ENCODE data around the gene ZFHX2. TPM values are rescaled to one million over a fixed set of nuclear protein-coding genes. Genes with fewer than 3 reads are reported as not detected.

The ZFHX2 gene
- total RNA-seq = 0.30 and 0.97 TPM in 2 replicates

GRCh38 chr14:23551266-23552028 is at the start of gene ZFHX2:
TSS of gene ZFHX2 (minus strand) at chr14:23551765. CDS start at chr14:23535325, 16,440 bp downstream.

GRCh38 chr14:23578560-23579310 is 27.2 kb upstream of the ZFHX2 start, which contains the start of gene JPH4:
TSS of gene JPH4 (minus strand) at chr14:23578790. CDS start at chr14:23577453, 1,337 bp downstream.

GRCh38 chr14:23567186-23568020 is 15.8 kb upstream of the ZFHX2 start, which contains the start of gene AP1G2:
TSS of gene AP1G2 (minus strand) at chr14:23567791. CDS start at chr14:23567314, 477 bp downstream.

GRCh38 chr14:23555882-23556699 is 4.5 kb upstream of the ZFHX2 start, which contains the start of gene THTPA:
TSS of gene THTPA (plus strand) at chr14:23556271. CDS start at chr14:23556758, 487 bp downstream.

Other genes starting within 250 kb of the ZFHX2 start
- gene PPP1R3E, start 248.9 kb downstream of the ZFHX2 start, total RNA-seq = 2.3 and 3.0 TPM in 2 replicates
- gene BCL2L2, start 244.9 kb downstream of the ZFHX2 start, total RNA-seq = 18.4 and 24.9 TPM in 2 replicates
- gene PABPN1, start 230.3 kb downstream of the ZFHX2 start, total RNA-seq = 98.9 and 104 TPM in 2 replicates
- 30.4 and 54.9 TPM in 2 replicates for gene SLC22A17, start 198.9 kb downstream of the ZFHX2 start, total RNA-seq
- 1.8 and 5.6 TPM in 2 replicates for gene EFS, start 186.6 kb downstream of the ZFHX2 start, total RNA-seq
- gene IL25, start 179.0 kb downstream of the ZFHX2 start, total RNA-seq = not detected in 2 replicates
- not detected in 2 replicates for gene CMTM5, start 174.7 kb downstream of the ZFHX2 start, total RNA-seq
- gene MYH6, start 143.5 kb downstream of the ZFHX2 start, total RNA-seq = not detected in 2 replicates
- not detected in 2 replicates for gene MYH7, start 116.1 kb downstream of the ZFHX2 start, total RNA-seq
- gene NGDN, start 82.1 kb downstream of the ZFHX2 start, total RNA-seq = 34.2 and 41.0 TPM in 2 replicates
- gene THTPA, start 4.5 kb upstream of the ZFHX2 start, total RNA-seq = 13.0 and 24.3 TPM in 2 replicates
- gene AP1G2, start 16.0 kb upstream of the ZFHX2 start, total RNA-seq = 8.9 and 14.0 TPM in 2 replicates
- gene JPH4, start 27.0 kb upstream of the ZFHX2 start, total RNA-seq = not detected in 2 replicates
- gene DHRS2, start 84.6 kb upstream of the ZFHX2 start, total RNA-seq = 1.3 and 3.9 TPM in 2 replicates

Data from smooth muscle cell of the umbilical artery (primary cell).